Measurements from ENCODE around the gene HTR3C. TPM values are rescaled to one million over a fixed set of nuclear protein-coding genes. Genes with fewer than 3 reads are reported as not detected.
A peak's percentile ranks its signal among the peaks of the same experiment; 100 is the strongest.
"Not testable (repeated sequence)": the region's sequence is repeated elsewhere in the genome, so short reads cannot be mapped to it uniquely, and the experiment has no call there.

HTR3C gene, protein sequence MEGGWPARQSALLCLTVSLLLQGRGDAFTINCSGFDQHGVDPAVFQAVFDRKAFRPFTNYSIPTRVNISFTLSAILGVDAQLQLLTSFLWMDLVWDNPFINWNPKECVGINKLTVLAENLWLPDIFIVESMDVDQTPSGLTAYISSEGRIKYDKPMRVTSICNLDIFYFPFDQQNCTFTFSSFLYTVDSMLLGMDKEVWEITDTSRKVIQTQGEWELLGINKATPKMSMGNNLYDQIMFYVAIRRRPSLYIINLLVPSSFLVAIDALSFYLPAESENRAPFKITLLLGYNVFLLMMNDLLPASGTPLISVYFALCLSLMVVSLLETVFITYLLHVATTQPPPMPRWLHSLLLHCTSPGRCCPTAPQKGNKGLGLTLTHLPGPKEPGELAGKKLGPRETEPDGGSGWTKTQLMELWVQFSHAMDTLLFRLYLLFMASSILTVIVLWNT
- polyA plus RNA-seq (2013) = not detected

DNA sequence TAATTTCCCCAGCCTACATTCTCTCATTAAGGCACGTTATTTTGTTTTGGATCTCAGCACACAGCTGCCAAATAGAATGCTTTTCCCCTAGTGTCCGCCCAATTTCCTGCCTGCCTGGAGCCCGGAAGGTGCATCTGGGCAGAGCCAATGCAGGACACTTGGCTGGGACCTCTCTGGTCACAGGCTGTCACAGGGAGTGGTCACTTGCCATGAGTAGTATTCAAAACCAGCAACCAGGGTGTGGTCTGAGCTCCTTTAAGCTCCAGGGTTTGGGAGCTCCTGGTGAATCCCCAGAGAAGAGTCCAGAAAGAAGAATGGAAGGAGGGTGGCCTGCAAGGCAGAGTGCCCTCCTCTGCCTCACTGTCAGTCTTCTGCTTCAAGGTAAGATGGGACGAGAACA, at the start of gene HTR3C:
TSS of gene HTR3C (plus strand) at position 281 of the 400 bp plus-strand sequence. CDS start at position 315, 34 bp downstream.
- Histone ChIP-seq H3K36me3 (ENCODE audit: control insufficient read depth in 4 of 4, insufficient read depth in 4 of 4, low read length in 3 of 4) (no peaks in the 10 kb centered on the region), H3K27ac (ENCODE audit: insufficient read depth in 1 of 2, low read depth in 1 of 2, low read length in 2 of 2, poor library complexity in 1 of 2, severe bottlenecking in 2 of 2) (no peak within 1 kb of the TSS), H3K4me1 (ENCODE audit: control extremely low read depth in 1 of 4, control insufficient read depth in 4 of 4, insufficient read depth in 4 of 4, low read length in 3 of 4) (peaks cover 0 to 3% (median 0%) of the 10 kb centered on the region in 4 experiments), H3K4me3 (ENCODE audit: control insufficient read depth in 1 of 7, extremely low read depth in 1 of 7, insufficient read depth in 4 of 7, low read depth in 2 of 7, low read length in 6 of 7) (no peak within 1 kb of the TSS), H3K9me3 (ENCODE audit: control extremely low read depth in 1 of 5, control insufficient read depth in 4 of 5, insufficient read depth in 2 of 5, low read depth in 1 of 5, low read length in 4 of 5) (no peaks in the 10 kb centered on the region), H3K27me3 (replicated peaks in 2 of 5; ENCODE audit: control insufficient read depth in 4 of 5, insufficient read depth in 5 of 5, low read length in 4 of 5) (peaks cover 0 to 8% (median 3%) of the 10 kb centered on the region in 5 experiments)
- ChIA-PET POLR2A (no interaction called here), CTCF (no interaction called here)
- 78% methylated on average over 3 of the region's 4 CpGs for WGBS (ENCODE audit: insufficient coverage)
- DNase-seq = no peak

DNA sequence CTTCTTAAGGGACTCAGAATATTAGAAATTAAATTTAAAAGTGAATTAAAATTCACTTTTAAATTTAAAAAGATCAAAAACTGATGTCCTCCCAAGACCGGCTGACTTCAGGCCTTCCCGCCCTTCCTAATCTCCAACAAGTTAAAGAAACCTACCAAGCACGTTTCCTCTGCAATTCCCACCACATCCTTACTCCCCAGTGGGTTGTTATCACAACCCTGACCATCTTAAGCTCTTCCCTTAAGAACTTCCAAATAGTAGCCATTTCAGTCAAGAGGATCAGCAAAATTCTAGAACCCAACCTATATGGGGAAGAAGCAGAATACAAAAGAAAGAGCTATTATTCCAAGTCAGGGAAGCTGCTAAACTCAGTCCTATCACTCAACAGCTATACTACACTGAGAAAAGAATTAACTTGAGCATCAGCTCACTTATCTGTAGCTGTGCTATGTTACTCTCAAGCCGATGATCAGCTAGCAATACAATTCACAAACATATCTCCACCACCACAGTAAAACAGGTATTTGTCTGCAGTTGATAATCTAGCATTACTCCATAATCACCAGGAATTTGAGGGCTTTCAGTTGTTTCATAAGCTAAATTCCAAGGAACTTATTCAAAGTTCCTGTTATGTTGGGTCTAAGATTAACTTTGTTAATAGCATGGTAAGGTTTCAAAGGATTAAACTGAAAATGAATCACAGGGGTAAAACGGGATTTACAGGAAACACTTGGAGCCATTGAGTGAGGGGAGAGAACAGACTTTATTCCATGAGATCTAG, 49.5 kb upstream of the HTR3C start:
- Histone ChIP-seq H3K4me3 (ENCODE audit: control insufficient read depth in 1 of 7, extremely low read depth in 1 of 7, insufficient read depth in 4 of 7, low read depth in 2 of 7, low read length in 6 of 7) (no peak overlapping the region), H3K27ac (ENCODE audit: insufficient read depth in 1 of 2, low read depth in 1 of 2, low read length in 2 of 2, poor library complexity in 1 of 2, severe bottlenecking in 2 of 2) (no peak overlapping the region), H3K4me1 (ENCODE audit: control extremely low read depth in 1 of 4, control insufficient read depth in 4 of 4, insufficient read depth in 4 of 4, low read length in 3 of 4) (peaks cover 8 to 20% (median 15%) of the 10 kb centered on the region in 4 experiments), H3K36me3 (ENCODE audit: control insufficient read depth in 4 of 4, insufficient read depth in 4 of 4, low read length in 3 of 4) (peaks cover 0 to 2% (median 0%) of the 10 kb centered on the region in 4 experiments), H3K27me3 (replicated peaks in 2 of 5; ENCODE audit: control insufficient read depth in 4 of 5, insufficient read depth in 5 of 5, low read length in 4 of 5) (no peaks in the 10 kb centered on the region), H3K9me3 (ENCODE audit: control extremely low read depth in 1 of 5, control insufficient read depth in 4 of 5, insufficient read depth in 2 of 5, low read depth in 1 of 5, low read length in 4 of 5) (no peaks in the 10 kb centered on the region)
- POLR2A ChIA-PET = no interaction called here
- CTCF ChIA-PET = interaction anchor here (1.6 kb wide), 1 partner anchor 23 kb away, joined by 3 read pairs; no protein-coding TSS in a partner anchor
- no peak for DNase-seq
- 100% methylated on average over 4 of the region's 5 CpGs for WGBS (ENCODE audit: insufficient coverage)

DNA sequence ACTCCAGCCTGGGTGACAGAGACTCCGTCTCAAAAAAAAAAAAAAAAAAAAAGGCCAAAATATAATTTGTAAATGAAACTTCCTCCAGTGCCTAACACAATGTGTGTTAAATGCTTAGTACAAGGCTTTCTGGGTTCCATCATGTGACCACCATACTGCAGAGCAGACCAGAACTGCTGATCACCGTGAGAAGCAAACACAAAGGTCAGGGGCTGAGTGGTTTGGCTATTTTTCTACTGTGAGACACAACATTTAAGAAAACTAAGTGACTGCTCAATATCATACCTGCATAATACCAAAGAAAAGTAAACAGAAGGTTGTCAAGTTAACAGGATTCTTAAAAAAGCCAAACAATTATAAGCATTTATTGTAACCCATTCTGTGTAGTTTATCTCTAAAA, 48.4 kb upstream of the HTR3C start:
- ChIA-PET CTCF (interaction anchor here (1.6 kb wide), 1 partner anchor 24 kb away, joined by 3 read pairs; no protein-coding TSS in a partner anchor), POLR2A (no interaction called here)
- H3K27ac ChIP-seq (ENCODE audit: insufficient read depth in 1 of 2, low read depth in 1 of 2, low read length in 2 of 2, poor library complexity in 1 of 2, severe bottlenecking in 2 of 2) = no peak overlapping the region

DNA sequence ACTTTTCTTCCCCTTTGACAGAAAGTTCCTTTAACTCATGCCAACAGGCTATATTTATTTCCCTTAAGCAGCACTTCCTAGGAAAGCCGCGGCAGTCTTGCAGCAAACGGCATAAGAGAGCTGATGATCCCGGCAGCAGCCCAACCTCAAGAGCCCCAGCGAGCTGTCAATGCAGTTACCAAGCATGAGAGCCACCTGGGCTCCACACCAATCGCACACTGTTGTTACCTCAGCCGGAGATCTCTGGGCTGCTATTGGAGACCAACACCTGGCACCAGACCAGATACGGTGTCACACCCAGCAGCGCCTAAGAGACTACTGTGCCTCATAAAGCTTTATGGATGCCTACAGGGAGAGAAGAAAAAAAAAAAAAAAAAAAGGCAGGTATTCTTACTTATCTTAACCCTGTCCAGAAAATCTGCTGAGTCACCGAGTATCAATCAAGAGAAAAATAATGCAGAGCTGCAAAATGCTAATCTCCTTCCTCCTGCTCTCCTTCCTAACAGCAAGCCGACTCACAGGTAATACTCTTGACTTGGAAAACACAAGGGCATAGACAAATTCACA, 46.8 kb upstream of the HTR3C start:
- POLR2A ChIA-PET = interaction anchor here (0.5 kb wide), 1 partner anchor 13 kb away, joined by 3 read pairs; no protein-coding TSS in a partner anchor
- H3K27ac ChIP-seq (ENCODE audit: insufficient read depth in 1 of 2, low read depth in 1 of 2, low read length in 2 of 2, poor library complexity in 1 of 2, severe bottlenecking in 2 of 2) = peak overlapping the region in 1 of 2 experiments; percentile 6

More for the DNA sequence above, 48.4 kb upstream of the HTR3C start:
- peaks cover 0 to 3% (median under 1%) of the 10 kb centered on the region in 4 experiments for H3K36me3 ChIP-seq (ENCODE audit: control insufficient read depth in 4 of 4, insufficient read depth in 4 of 4, low read length in 3 of 4)
- H3K9me3 ChIP-seq (ENCODE audit: control extremely low read depth in 1 of 5, control insufficient read depth in 4 of 5, insufficient read depth in 2 of 5, low read depth in 1 of 5, low read length in 4 of 5) = no peaks in the 10 kb centered on the region
- H3K27me3 ChIP-seq (replicated peaks in 2 of 5; ENCODE audit: control insufficient read depth in 4 of 5, insufficient read depth in 5 of 5, low read length in 4 of 5) = no peaks in the 10 kb centered on the region
- H3K4me3 ChIP-seq (ENCODE audit: control insufficient read depth in 1 of 7, extremely low read depth in 1 of 7, insufficient read depth in 4 of 7, low read depth in 2 of 7, low read length in 6 of 7) = no peak overlapping the region
- DNase-seq = no peak
- WGBS (ENCODE audit: insufficient coverage) = no CpG with 5 or more reads among the region's 2 CpGs
- peaks cover 8 to 20% (median 15%) of the 10 kb centered on the region in 4 experiments for H3K4me1 ChIP-seq (ENCODE audit: control extremely low read depth in 1 of 4, control insufficient read depth in 4 of 4, insufficient read depth in 4 of 4, low read length in 3 of 4)

DNA sequence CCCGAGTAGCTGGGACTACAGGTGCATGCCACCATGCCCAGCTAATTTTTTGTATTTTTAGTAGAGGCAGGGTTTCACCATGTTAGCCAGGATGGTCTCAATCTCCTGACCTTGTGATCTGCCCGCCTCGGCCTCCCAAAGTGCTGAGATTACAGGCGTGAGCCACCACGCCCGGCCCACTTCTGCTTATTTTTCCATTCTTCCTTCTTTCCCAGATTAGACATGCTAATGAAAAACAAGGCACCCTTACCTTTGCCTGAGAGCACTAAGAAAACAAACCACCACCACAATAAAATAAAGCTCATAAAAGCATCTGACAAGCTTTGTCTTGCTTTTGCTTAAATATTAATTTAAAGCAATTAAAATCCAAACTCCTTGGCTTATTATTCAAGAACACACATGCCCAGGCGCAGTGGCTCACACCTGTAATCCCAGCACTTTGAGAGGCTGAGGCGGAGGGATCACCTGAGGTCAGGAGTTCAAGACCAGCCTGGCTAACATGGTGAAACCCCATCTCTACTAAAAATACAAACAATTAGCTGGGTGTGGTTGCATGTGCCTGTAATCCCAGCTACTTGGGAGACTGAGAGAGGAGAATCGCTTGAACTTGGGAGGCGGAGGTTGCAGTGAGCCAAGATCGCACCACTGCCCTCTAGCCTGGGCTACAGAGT, 45.6 kb upstream of the HTR3C start:
- H3K27ac ChIP-seq (ENCODE audit: insufficient read depth in 1 of 2, low read depth in 1 of 2, low read length in 2 of 2, poor library complexity in 1 of 2, severe bottlenecking in 2 of 2); H3K27me3 ChIP-seq (replicated peaks in 2 of 5; ENCODE audit: control insufficient read depth in 4 of 5, insufficient read depth in 5 of 5, low read length in 4 of 5); DNase-seq; H3K9me3 ChIP-seq (ENCODE audit: control extremely low read depth in 1 of 5, control insufficient read depth in 4 of 5, insufficient read depth in 2 of 5, low read depth in 1 of 5, low read length in 4 of 5); H3K4me3 ChIP-seq (ENCODE audit: control insufficient read depth in 1 of 7, extremely low read depth in 1 of 7, insufficient read depth in 4 of 7, low read depth in 2 of 7, low read length in 6 of 7): not testable (repeated sequence)
- ChIA-PET POLR2A (interaction anchor here (0.6 kb wide), 1 partner anchor 318 kb away, joined by 3 read pairs; no protein-coding TSS in a partner anchor), CTCF (interaction anchor here (0.6 to 3.1 kb wide), 12 partner anchors 8 to 243 kb away, joined by 3 to 13 read pairs (median 4); partner anchors contain the start of genes ABCC5 and EEF1AKMT4)
- WGBS (ENCODE audit: insufficient coverage) = 83% methylated on average over 6 of the region's 11 CpGs
- H3K4me1 ChIP-seq (ENCODE audit: control extremely low read depth in 1 of 4, control insufficient read depth in 4 of 4, insufficient read depth in 4 of 4, low read length in 3 of 4) = peaks cover 8 to 20% (median 15%) of the 10 kb centered on the region in 4 experiments
- H3K36me3 ChIP-seq (ENCODE audit: control insufficient read depth in 4 of 4, insufficient read depth in 4 of 4, low read length in 3 of 4) = peaks cover 5 to 13% (median 9%) of the 10 kb centered on the region in 4 experiments

More for the DNA sequence above, 46.8 kb upstream of the HTR3C start:
- Histone ChIP-seq H3K9me3 (ENCODE audit: control extremely low read depth in 1 of 5, control insufficient read depth in 4 of 5, insufficient read depth in 2 of 5, low read depth in 1 of 5, low read length in 4 of 5) (no peaks in the 10 kb centered on the region), H3K4me1 (ENCODE audit: control extremely low read depth in 1 of 4, control insufficient read depth in 4 of 4, insufficient read depth in 4 of 4, low read length in 3 of 4) (peaks cover 8 to 20% (median 15%) of the 10 kb centered on the region in 4 experiments), H3K27me3 (replicated peaks in 2 of 5; ENCODE audit: control insufficient read depth in 4 of 5, insufficient read depth in 5 of 5, low read length in 4 of 5) (no peaks in the 10 kb centered on the region), H3K36me3 (ENCODE audit: control insufficient read depth in 4 of 4, insufficient read depth in 4 of 4, low read length in 3 of 4) (peaks cover 2 to 7% (median 4%) of the 10 kb centered on the region in 4 experiments), H3K4me3 (ENCODE audit: control insufficient read depth in 1 of 7, extremely low read depth in 1 of 7, insufficient read depth in 4 of 7, low read depth in 2 of 7, low read length in 6 of 7) (peak overlapping the region in 4 of 7 experiments; percentile 22 to 67 (median 52))
- WGBS (ENCODE audit: insufficient coverage) = 0% methylated on average over 6 of the region's 11 CpGs
- peak; percentile 76 to 95 (median 90) for DNase-seq
- CTCF ChIA-PET = interaction anchor here (0.6 to 3.1 kb wide), 7 partner anchors 10 to 128 kb away, joined by 3 to 13 read pairs (median 4); partner anchors contain the start of gene ABCC5

DNA sequence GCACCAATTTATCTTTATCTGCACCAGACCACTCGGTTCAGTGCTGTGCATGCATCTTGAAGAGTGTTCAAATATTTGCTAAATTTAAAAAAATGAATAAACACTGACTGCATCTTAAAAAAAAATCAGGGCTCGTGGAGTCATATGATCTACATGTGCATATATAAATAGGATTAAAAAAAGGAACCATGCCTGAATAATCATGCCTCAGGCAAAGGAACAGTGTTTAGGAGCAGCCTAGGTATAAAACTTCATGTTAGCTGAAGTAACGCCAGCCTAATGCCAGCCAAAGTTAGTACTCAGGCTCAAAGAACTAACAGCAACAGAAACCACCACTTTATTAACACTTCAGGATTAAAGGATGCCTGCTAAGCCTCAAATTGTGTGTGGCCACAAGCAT, 44.7 kb upstream of the HTR3C start:
- H3K4me1 ChIP-seq (ENCODE audit: control extremely low read depth in 1 of 4, control insufficient read depth in 4 of 4, insufficient read depth in 4 of 4, low read length in 3 of 4) = peaks cover 8 to 20% (median 15%) of the 10 kb centered on the region in 4 experiments
- POLR2A ChIA-PET = interaction anchor here (0.5 kb wide), 1 partner anchor 358 kb away, joined by 6 read pairs; no protein-coding TSS in a partner anchor
- DNase-seq = no peak
- H3K36me3 ChIP-seq (ENCODE audit: control insufficient read depth in 4 of 4, insufficient read depth in 4 of 4, low read length in 3 of 4) = peaks cover 5 to 16% (median 10%) of the 10 kb centered on the region in 4 experiments
- no peak overlapping the region for H3K4me3 ChIP-seq (ENCODE audit: control insufficient read depth in 1 of 7, extremely low read depth in 1 of 7, insufficient read depth in 4 of 7, low read depth in 2 of 7, low read length in 6 of 7)
- 100% methylated on average over 1 of the region's 3 CpGs for WGBS (ENCODE audit: insufficient coverage)
- no peak overlapping the region for H3K27ac ChIP-seq (ENCODE audit: insufficient read depth in 1 of 2, low read depth in 1 of 2, low read length in 2 of 2, poor library complexity in 1 of 2, severe bottlenecking in 2 of 2)
- no peaks in the 10 kb centered on the region for H3K27me3 ChIP-seq (replicated peaks in 2 of 5; ENCODE audit: control insufficient read depth in 4 of 5, insufficient read depth in 5 of 5, low read length in 4 of 5)
- CTCF ChIA-PET = interaction anchor here (1.0 to 3.1 kb wide), 5 partner anchors 7 to 242 kb away, joined by 3 to 13 read pairs (median 5); partner anchors contain the start of genes ABCC5 and EEF1AKMT4
- H3K9me3 ChIP-seq (ENCODE audit: control extremely low read depth in 1 of 5, control insufficient read depth in 4 of 5, insufficient read depth in 2 of 5, low read depth in 1 of 5, low read length in 4 of 5) = no peaks in the 10 kb centered on the region

All from common myeloid progenitor, CD34-positive (primary cell).